Osteoblast (primary cell): Measurements from ENCODE around the gene COA7. TPM values are rescaled to one million over a fixed set of nuclear protein-coding genes. Genes with fewer than 3 reads are reported as not detected.

Source experiments
- DNase-seq: peaks from one replicate; pipeline ENCODE4 v3.0.0; 2011; ENCODE audit warnings: low spot score, mixed read lengths; ENCODE audit not compliant: insufficient read length; ENCODE audit errors: missing footprints
- H2AFZ ChIP-seq: 2 replicates; pipeline ENCODE4 v1.6.0; 2011; ENCODE audit warnings: mild to moderate bottlenecking, low read length
- H3K27ac ChIP-seq: 2 replicates; pipeline ENCODE4 v1.5.1; 2011; ENCODE audit warnings: mild to moderate bottlenecking, low read depth, low read length, moderate library complexity
- H3K27me3 ChIP-seq: 2 replicates; pipeline ENCODE4 v1.6.0; 2012; ENCODE audit warnings: mild to moderate bottlenecking, control low read depth, inconsistent platforms, low read length, moderate library complexity; ENCODE audit not compliant: insufficient read depth
- H3K36me3 ChIP-seq: 2 replicates; pipeline ENCODE4 v1.5.1; 2011; ENCODE audit warnings: mild to moderate bottlenecking, low read length, control low read depth, moderate library complexity; ENCODE audit not compliant: insufficient read depth
- H3K4me1 ChIP-seq: 2 replicates; pipeline ENCODE4 v1.5.1; 2011; ENCODE audit warnings: mild to moderate bottlenecking, low read length, control low read depth, moderate library complexity; ENCODE audit not compliant: insufficient read depth
- H3K4me2 ChIP-seq: 2 replicates; pipeline ENCODE4 v1.6.0; 2011; ENCODE audit warnings: mild to moderate bottlenecking, low read length; ENCODE audit not compliant: insufficient read depth
- H3K4me3 ChIP-seq: fragments of 200-600 bp; sonication (generic); 3 replicates; pipeline ENCODE4 v1.5.1; 2012; ENCODE audit warnings: mild to moderate bottlenecking, low read length, inconsistent platforms; ENCODE audit not compliant: insufficient read depth
- H3K79me2 ChIP-seq: 2 replicates; pipeline ENCODE4 v1.6.0; 2012; ENCODE audit warnings: mild to moderate bottlenecking, low read length, control low read depth, inconsistent platforms; ENCODE audit not compliant: insufficient read depth
- H3K9me3 ChIP-seq: 2 replicates; pipeline ENCODE4 v1.5.1; 2011; ENCODE audit warnings: low read depth, low read length, control low read depth
- H4K20me1 ChIP-seq: 2 replicates; pipeline ENCODE4 v1.6.0; 2012; ENCODE audit warnings: mild to moderate bottlenecking, low read length, control low read depth; ENCODE audit not compliant: insufficient read depth
- CTCF ChIP-seq: IDR thresholded peaks from 2 replicates; pipeline ENCODE4 v1.5.1; 2011; ENCODE audit warnings: mild to moderate bottlenecking, low read depth, low read length, moderate library complexity; ENCODE audit errors: extremely low read depth
- small RNA-seq: library from RNA; depleted of rRNA; stranded (forward); fragments of <200 nt; gene quantifications from one replicate; pipeline ENCODE3, GENCODE V24; 2012
- total RNA-seq: library from RNA; depleted of rRNA; stranded (reverse); fragments of >200 nt; gene quantifications from 2 replicates; pipeline ENCODE4 v1.2.3, GENCODE V29; 2012

The COA7 gene
- total RNA-seq, 1 donor = 14.8 TPM

GRCh38 chr1:52635321-52636089 is 62.6 kb downstream of the COA7 start:
- no peak for TF ChIP-seq CTCF

More at GRCh38 chr1:52635321-52636089, 62.6 kb downstream of the COA7 start:
- no peaks in the 10 kb centered on the region for H3K36me3 ChIP-seq
- H4K20me1 ChIP-seq = no peaks in the 10 kb centered on the region
- no peaks in the 10 kb centered on the region for H3K79me2 ChIP-seq
- H2AFZ ChIP-seq = no peak overlapping the region
- DNase-seq = no peak
- no peak overlapping the region for H3K27ac ChIP-seq
- no peak overlapping the region for H3K4me2 ChIP-seq
- H3K4me3 ChIP-seq = no peak overlapping the region
- peaks cover 38% of the 10 kb centered on the region for H3K27me3 ChIP-seq
- H3K9me3 ChIP-seq = no peaks in the 10 kb centered on the region
- H3K4me1 ChIP-seq = no peaks in the 10 kb centered on the region

Small RNA genes within 50 kb of the gene (small RNA-seq; reads per million reads assigned to genes)
- gene RN7SL62P = not detected

Other genes starting within 250 kb of the COA7 start
- 42.1 and 44.2 TPM in 2 replicates for gene TUT4, start 145.3 kb downstream of the COA7 start, total RNA-seq
- gene GPX7, start 96.0 kb downstream of the COA7 start, total RNA-seq = 73.5 and 74.0 TPM in 2 replicates
- gene SHISAL2A, start 65.2 kb downstream of the COA7 start, total RNA-seq = not detected in 2 replicates
- 60.8 and 66.6 TPM in 2 replicates for gene ZYG11B, start 28.1 kb upstream of the COA7 start, total RNA-seq
- gene ZYG11A, start 144.4 kb upstream of the COA7 start, total RNA-seq = under 0.01 TPM in 2 replicates
- 48.5 and 50.4 TPM in 2 replicates for gene ECHDC2, start 223.4 kb upstream of the COA7 start, total RNA-seq
- gene SCP2, start 228.9 kb upstream of the COA7 start, total RNA-seq = 171 and 182 TPM in 2 replicates